Dedifferentiated amniotic fluid mesenchymal stem cell (primary cell): ENCODE data around the gene EPB41L4B.
"Not testable (repeated sequence)": the region's sequence is repeated elsewhere in the genome, so short reads cannot be mapped to it uniquely, and the experiment has no call there.

ENCODE experiments used
- DNase-seq: peaks from one replicate; pipeline ENCODE4 v3.0.0-alpha.2; 2016; ENCODE audit errors: extremely low spot score

EPB41L4B gene

DNA sequence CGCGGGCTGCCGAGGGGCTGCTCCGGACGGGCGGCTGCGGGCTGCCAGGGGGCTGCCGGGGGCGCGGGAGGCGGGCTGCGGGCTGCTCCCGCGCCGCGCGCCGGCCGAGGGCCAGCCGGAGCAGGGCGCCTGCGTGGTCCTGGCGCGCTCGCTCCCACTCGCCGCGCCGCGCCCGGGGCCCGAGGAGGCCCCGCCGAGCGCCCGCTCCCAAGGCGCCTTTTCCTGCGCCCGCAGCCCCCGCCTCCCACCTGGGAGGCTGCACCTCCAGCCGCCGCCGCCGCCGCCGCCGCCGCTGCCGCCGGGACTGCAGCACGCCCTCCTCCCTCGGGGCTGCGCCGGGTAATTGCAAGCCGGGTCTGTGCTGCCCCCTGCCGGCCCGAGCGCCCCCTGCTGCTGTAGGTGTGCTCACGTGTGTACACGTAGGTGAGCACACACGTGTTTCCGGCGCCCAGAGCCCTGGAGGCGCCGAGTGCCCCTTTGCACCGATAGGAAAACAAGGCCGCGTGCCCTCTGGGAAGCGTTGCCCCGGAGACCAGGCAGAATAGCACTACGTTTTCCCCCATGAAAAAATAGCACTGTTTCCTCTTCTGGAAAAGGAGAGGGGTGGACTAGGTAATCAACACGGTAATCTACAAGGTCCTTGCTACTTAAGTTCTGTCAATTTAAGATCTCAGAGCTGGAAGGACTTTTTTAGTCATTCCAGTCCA, at the start of gene EPB41L4B:
EPB41L4B (minus strand) TSS at position 318 of the 707 bp plus-strand sequence. CDS start 613 bp downstream, outside the sequence.
- peak; percentile 60 for DNase-seq

DNA sequence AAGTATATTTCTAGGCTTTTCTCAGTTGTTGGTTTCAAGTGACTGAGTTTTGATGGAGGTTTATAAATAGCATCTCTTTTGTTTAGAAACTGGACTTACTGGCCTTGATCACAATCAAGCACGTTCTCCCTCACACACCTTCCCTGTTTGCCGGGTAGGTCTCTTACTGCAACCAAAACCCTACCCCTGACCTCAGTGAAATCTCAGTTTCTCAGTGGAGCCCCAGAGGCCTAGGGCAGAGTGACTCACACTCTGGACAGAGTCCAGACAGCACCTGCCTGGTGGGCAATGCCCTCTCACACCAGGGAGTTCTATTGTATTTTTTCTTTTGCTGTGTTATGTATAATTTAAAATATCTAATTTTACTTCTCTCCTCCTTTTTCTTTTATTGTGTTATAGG, 48.4 kb upstream of the EPB41L4B start:
- no peak for DNase-seq

DNA sequence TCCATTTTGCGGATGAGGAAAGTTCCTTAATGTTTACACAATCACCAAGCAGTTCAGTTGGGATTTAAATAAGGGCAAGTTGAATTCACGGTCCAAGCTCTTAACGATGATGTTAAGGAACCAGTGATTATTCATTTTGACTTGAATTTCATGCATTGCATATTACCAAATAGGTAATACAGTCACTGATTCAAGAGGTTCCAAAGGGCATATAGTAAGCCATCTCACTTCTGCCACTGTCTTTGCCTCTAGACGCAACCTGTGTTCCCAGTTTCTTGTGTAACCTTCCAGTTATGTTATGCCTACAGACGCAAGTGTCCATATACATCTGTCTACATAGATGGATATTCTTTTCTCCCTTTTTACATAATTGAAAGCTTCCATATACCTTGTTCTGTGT, 39.9 kb upstream of the EPB41L4B start:
- DNase-seq, result no peak

DNA sequence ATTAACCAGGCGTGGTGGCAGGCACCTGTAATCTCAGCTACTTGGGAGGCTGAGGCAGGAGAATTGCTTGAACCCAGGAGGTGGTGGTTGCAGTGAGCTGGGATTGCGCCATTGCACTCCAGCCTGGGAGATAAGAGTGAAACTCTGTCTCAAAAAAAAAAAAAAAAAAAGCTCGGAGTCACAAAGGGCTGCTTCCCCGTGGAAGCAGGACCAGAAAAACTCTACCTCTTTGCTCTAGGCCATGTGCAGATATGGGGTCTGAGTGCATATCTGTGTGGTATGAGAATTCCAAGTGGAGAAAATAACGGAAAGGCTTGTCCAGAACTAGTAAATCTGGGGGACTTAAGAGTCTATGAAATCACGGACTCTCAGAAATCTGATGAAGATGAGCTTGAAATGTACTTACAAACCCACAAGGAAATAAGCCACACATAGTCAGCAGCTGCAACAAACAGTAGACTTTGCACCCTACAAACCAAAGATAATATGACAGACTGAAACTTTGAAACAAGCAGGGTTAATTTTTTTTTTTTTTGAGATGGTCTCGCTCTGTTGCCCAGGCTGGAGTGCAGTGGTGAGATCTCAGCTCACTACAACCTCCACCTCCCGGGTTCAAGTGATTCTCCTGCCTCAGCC, 38.2 kb upstream of the EPB41L4B start:
- not testable (repeated sequence) for DNase-seq

DNA sequence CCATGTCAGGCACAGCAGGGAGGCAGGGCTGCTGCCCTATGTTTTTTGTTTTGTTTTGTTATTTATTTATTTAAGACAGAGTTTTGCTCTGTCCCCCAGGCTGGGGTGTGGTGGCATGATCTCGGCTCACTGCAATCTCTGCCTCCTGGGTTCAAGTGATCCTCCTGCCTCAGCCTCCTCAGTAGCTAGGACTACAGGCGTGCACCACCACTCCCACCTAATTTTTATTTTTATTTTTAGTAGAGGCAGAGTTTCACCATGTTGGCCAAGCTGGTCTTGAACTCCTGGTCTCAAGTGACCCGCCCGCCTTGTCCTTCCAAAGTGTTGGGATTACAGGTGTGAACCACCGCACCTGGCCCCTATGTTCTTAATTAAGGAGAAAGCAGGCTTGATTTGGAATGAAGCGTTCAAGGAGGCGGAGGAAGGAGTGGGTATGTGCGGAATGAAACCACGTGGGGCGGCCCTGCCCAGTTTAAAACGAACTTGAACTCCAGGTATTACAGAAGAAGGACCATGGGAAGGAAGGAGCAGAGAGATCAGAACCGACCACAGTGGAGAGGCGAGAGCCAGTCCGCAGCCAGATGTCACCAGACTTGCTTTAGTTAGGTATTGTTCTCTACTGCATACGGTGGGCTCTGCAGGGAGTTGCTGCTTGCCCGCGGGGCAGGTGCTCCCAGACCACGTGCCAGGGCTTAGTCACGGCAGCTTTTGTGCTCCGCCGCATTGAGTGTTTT, 34.9 kb upstream of the EPB41L4B start:
- no peak for DNase-seq

DNA sequence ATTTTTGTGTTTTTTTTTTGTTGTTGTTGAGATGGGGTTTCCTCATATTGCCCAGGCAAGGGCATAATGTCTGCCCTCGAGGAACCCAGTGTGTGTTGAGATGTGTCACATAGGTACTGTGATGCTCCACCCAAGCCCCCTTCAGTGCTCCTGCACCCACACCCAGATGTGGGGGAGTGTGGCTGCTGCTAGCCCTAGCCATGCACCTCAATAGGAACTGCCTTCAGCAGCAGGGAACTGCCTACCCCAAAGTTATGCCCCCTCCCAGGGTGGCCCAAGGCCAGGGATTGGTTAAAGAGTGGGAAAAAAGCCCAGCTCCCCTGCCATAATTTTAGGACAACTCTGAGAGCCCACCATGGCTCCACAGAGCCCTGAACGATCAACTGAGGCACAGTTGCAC, 33.3 kb upstream of the EPB41L4B start:
- DNase-seq, result no peak

DNA sequence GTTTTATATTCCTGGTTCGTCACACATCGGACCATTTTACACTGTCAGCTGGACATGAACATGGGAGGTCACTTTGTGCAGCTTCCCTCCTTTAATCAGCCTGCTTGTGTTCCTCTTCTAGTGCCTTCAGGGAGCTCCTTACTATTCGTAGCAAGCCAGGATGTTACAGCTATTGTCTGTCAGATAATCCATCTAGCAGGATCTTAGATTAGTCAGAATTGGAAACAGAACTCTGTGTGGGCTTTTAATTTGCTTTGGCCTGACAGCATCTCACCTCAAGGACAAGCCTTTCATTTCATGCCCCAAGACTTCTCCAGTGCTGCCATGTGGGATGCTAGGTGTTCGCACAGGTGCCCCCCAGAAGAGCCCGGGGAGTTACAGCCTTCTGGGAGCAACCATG, 30.2 kb upstream of the EPB41L4B start:
- no peak for DNase-seq

DNA sequence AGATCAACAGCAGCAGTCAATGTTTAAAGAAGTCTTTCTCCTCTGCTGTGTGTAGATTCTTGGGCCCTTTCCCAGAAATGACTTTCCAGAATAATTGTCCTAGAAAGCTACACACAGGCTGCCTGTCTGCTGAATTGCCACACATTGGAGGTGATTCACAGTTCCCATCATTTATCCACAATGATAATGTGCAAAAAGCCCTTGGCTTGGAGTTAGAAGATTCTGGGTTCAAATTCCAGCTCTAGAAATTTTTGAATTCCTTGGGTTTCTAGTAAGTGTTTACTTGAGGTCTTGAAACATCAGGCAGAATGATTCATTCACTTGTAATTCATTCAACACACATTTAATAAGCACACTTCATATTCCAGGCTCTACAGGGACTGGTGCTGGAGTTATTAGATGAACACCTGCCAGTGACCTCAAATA, 28.6 kb upstream of the EPB41L4B start:
- peak; percentile 74 for DNase-seq

DNA sequence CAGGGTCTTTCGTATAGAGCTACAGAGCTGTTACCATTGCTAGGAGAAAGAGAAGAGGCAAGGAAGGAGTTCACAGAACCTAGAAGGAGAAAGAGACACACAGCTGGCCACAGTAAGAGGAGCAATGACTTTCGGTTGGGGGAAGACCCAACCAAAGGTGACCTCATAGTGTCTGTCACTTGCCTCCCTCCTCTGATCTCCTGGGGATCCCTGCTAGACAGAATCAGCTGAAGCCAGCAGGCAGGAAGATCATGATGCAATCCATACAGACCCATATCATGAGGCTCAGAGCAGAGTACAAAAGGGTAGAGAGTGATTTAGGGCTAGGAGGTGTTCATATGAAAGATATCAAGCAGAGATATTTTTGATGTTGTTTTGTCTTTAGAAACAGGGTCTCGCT, 26.0 kb upstream of the EPB41L4B start:
- no peak for DNase-seq

DNA sequence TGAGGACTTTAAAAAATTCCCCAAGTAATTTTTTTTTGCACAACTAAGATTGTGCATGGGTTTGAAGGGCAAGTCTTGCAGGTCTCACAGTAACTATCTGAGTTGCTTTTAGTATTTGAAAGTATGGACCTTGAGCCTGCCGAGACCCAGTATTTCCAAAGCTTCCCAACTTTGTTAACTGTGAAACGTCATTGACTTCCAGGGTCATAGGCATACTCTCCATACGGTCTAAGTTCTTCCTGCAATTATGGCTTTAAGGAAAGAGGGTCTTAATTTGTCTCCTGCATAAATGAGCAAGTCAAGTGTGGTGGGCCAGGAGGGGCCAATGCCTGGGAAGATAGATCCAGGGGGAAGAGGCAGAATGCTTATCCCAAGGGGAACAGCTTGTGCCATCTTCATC, 24.0 kb upstream of the EPB41L4B start:
- no peak for DNase-seq

DNA sequence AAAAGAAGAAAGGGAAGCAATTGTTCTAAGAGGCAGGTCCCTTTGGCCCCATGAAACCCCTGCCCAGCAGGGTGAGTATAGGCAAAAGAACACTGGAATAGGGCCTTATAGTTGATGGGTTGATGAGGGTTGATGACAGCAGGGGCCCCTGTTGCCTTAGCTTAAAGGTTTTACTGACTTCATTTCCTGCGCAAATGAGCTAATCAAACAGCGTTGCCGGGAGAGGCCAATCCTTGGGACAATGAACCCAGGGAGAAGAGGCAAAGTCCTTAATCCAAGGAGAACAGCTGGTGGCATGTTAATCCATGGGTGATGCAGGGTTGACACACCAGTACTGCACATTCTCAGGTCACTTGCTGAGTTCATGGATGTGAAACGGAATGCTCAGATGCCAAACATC, 22.0 kb upstream of the EPB41L4B start:
- DNase-seq, result no peak

DNA sequence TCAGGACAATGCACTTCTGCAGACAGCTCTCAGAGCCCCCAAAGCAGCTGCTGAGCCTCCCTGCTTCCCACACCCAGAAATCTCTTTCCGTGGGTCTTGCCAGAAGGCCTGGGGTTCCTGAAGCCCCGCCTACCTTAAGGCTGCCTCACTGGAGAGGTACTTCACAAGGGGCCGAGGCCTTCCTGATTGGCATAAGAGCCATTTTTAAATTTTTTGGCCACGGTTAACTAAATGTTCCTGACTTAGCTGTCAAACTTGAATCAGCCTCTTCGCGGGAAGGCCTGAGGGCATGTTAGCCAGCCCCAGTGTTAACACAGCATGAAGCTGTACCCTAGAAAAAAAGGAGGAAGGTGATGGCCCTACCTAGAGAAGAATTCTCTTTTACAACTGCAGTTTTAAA, 20.7 kb upstream of the EPB41L4B start:
- DNase-seq, result no peak

DNA sequence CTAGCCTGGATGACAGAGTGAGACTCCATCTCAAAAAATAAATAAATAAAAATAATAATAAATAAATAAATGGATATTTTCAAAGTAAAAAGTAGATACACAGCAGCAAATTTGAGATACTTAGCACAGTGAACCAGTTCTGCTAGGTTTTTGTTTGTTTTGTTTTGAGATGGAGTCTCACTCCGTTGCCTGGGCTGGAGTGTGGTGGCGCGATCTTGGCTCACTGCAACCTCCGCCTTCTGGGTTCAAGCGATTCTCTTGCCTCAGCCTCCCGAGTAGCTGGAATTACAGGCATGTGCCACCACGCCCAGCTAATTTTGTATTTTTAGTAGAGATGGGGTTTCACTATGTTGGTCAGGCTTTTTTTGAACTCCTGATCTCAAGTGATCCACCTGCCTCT, 20.1 kb upstream of the EPB41L4B start:
- DNase-seq, result not testable (repeated sequence)

DNA sequence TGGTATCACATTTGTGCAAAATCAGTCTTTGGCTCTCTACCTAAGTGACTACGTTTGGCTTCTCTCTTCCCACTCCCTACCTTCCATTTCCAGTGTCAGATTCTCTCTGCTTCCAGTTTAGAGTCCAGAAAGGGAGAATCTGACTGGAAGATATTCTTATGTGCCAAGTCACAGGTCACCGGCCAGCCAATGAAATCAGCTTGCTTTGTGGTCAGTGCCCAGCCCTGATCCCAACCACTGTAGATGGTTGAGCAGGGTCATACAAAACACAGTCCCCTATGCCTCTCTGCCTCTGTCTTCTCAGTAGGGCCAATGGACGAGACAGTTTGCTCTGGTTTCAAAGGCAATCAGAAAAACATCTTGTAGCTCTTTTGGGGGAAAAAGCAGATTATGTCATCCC, 15.6 kb upstream of the EPB41L4B start:
- no peak for DNase-seq

DNA sequence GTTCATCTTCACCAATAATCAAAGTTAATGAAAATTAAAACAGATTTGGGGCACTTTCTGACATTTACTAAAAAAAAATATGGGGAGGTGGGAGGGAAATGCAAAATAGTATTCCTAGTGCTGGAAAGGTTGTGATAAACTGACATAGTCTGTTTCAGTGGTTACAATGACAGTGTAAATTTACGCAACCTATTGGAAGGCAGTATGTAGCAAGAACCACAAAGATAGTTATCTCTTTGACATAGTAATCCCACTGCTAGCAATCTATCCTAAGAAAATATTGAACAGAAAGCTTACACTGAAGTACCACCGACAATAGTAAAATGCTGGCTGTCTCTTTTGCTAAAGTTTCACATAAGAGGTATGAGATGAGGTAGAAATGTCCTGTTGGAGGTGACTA, 15.1 kb upstream of the EPB41L4B start:
- no peak for DNase-seq

DNA sequence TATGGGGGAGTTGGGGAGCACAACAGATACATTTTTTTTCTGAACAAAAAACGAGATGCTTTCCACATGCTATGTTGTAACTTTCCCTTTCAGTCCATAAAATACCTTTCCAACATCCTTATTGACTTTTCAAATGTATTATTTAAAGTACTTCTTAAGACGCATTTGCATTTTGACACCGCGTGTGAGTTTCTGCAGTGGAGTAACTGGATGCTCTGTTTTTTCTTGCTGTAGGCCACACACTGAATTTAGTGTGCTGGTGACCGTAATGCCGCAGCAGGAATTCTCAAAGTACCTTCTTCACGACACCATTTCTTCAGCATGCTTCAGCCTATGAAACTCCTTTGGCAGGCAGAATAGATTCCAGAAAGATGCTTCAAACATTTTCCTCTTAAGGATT, 14.3 kb upstream of the EPB41L4B start:
- no peak for DNase-seq

DNA sequence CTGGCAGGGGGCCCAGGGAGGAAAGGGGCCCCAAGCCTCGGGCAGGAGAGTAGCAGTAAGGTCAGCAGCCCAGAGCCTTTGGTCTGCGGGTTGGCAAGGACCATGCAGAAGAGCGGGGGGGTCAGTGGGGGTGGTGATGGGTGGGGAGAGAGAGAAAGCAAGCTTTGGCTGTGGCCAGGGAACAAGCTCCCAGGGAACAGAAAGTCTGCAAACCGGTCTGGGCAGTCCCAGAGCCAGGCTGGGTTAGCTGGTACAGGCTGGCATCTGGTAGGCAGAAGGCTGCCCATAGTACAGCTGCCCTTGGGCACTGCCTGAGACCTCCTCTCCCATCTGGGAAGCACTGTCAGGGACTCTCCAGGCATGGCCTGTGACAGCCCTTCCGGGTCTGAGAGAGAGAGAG, 10.5 kb upstream of the EPB41L4B start:
- DNase-seq, result no peak

DNA sequence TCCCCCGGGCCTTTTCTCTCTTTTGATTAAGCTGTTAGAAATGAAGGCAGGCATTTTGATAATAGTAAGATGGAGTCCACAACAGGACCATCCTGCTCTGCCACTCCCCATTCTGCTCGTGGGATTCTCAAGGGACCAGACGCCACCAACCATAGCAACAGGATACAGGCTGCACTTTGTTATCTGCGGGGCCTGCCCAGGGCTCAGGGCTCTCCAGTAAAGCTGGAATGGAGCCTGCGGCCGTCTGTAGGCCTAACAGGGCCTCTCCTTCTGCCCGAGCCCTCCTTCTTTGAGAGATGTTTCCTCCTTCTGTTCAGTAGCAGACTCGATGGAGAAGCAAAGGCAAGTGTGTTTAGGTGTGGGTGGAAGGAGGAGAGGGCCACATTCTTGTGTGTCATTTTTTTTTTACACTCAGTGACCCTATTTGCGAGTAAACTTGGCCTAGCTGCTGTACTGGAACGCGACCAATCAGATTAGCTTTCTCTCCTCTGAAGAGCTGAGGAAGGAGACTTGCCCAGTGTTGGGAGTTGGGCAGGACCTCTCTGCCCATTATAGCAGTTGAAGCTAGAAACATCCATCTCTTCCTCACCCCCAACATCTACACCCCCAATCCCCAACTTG, 8.9 kb upstream of the EPB41L4B start:
- DNase-seq, result no peak

DNA sequence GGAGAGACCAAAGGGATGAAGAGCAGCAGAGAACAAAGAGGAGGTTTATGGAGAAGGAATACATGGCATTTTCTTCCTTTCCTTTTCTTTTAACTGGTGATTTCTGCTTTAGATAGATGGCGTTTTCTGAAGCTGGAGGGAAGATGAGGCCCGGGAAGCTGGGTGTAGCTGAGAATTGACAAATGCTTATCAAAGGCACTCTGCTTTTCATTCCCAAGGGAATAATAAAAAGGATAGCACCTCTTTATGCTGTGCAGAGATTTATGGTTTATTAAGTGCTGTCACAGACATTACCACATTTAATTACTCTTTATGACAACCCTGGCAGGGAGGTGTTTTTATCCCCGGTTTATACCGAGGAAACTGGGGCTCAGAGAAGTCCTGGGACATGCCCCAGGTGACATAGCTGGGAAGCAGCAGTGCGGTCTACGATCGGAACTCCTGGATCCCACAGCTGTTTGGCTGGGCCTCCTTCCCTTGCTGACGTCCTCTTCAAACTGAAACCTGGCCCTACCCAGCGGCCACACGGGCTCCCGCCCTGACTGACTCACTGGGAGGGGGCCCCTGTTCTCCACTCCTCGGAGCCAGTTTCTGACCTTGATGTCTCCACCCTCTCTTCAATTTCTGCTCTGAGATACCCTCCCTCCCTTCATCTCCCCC, 8.2 kb upstream of the EPB41L4B start:
- DNase-seq, result no peak

DNA sequence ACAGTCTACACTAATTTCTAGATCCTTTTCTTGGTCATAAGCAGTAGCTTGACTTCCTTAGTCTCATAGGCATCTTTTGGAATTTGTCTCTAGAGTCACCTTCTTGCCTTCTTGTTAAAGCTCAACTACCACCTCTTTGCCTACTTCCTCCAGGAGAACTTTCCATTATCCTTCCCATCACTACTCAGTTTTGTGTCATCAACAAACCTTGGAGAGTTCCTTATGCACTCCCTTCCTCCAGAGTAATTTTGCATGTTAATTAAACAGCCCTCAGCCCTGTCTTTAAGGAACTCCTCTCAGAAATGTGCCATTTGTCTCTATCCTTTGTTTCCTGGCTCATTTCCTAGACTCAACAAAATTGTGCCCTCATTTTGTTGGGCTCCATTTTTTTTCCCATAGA, 4.2 kb upstream of the EPB41L4B start:
- DNase-seq, result no peak

DNA sequence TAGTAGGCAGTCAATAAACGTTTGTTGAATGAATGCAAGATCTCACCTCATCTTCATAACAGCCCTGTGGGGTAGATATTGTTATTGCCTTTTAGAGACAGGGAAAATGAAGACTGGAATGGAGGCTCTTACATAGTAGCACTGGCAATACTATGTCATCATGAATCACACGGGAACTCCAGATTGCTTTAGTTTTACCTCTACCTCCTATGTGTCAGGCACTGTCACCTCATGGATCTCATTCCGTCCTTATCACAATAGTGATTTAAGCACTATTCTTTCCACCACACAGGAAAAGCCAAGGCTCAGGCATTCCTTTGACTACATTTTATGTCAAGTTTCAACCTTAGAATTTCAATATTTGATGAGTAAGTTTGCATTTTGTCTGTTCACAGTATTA, 2.9 kb upstream of the EPB41L4B start:
- no peak for DNase-seq

DNA sequence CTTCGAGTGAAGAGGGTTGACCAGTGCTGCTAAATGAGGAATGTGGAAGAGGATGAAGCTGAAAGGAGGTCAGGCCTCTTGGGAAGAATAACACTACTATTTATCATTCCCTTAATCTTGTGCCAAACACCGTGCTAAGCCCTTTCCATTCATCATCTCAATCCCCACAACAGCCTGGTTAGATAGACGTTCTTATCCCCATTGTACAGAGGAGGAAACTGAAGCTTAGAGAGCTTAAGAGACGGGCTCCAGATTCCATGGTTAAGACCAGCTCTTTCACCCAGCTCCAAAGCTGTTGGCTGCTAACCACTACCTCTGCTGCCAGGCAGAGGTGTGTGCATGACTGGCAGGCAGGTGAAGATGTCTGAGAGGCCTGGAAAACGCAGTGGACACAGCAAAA, 868 bp upstream of the EPB41L4B start:
- DNase-seq, result no peak
